ENCODE measurements around the gene TMEM117.
"Not testable (repeated sequence)": the region's sequence is repeated elsewhere in the genome, so short reads cannot be mapped to it uniquely, and the experiment has no call there.

Gene TMEM117

DNA sequence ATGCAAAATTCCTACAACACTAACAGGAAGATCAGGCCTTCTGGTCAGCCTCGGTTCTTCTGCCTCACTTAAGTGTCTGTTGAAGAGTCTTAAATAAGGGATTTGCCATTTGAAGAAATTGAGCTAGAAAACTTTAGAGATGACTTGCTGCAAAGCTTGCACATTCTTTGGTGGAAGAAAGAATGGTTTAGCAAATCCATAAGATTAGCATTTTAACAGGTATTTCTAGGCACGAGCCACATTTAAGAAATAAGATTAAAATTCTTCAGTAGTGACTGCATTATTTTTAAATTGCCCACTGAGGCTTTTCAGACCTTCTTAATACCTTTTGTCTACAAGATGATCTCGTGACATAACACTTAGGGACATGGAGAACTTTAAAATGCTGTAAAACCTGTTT lies 327.1 kb downstream of the TMEM117 start:
- Histone ChIP-seq H3K79me2 (no peaks in the 10 kb centered on the region), H3K9me3 (ENCODE audit: control insufficient read depth, low read length) (no peaks in the 10 kb centered on the region), H3K4me3 (ENCODE audit: low read depth, low read length) (no peak overlapping the region), H3K27ac (no peak overlapping the region), H3K27me3 (ENCODE audit: control insufficient read depth, insufficient read depth, low read length) (no peaks in the 10 kb centered on the region), H3K36me3 (ENCODE audit: control insufficient read depth, insufficient read depth, low read length) (no peaks in the 10 kb centered on the region), H3K9ac (no peak overlapping the region), H3K4me2 (ENCODE audit: low read length) (no peak overlapping the region), H3K4me1 (no peaks in the 10 kb centered on the region), H2AFZ (no peak overlapping the region)
- TF ChIP-seq, protein P1, sequence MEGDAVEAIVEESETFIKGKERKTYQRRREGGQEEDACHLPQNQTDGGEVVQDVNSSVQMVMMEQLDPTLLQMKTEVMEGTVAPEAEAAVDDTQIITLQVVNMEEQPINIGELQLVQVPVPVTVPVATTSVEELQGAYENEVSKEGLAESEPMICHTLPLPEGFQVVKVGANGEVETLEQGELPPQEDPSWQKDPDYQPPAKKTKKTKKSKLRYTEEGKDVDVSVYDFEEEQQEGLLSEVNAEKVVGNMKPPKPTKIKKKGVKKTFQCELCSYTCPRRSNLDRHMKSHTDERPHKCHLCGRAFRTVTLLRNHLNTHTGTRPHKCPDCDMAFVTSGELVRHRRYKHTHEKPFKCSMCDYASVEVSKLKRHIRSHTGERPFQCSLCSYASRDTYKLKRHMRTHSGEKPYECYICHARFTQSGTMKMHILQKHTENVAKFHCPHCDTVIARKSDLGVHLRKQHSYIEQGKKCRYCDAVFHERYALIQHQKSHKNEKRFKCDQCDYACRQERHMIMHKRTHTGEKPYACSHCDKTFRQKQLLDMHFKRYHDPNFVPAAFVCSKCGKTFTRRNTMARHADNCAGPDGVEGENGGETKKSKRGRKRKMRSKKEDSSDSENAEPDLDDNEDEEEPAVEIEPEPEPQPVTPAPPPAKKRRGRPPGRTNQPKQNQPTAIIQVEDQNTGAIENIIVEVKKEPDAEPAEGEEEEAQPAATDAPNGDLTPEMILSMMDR (IDR thresholded peaks at IDR 0.05) = no peak

DNA sequence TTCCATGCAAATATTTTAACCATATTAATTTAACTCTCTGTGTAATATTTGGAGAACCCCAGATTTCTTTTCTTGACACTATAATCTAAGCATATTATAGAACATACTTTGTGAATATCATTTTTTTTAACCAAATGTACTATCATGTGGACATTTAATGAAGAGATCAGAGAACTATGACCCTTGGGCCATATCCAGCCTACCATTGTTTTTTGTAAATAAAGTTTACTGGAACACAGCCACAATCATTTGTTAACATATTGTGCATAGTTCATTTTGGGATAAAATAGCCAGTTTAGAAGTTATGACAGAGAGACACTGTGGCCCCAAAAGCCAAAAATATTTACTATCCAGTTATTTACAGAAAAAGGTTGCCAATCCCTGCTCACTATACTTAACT lies 338.2 kb downstream of the TMEM117 start:
- H3K9ac ChIP-seq = no peak overlapping the region
- no peak overlapping the region for H3K27ac ChIP-seq
- H3K4me3 ChIP-seq (ENCODE audit: low read depth, low read length) = no peak overlapping the region
- TF ChIP-seq, protein P1 (IDR thresholded peaks at IDR 0.05) = no peak
- H3K36me3 ChIP-seq (ENCODE audit: control insufficient read depth, insufficient read depth, low read length) = no peaks in the 10 kb centered on the region
- no peaks in the 10 kb centered on the region for H3K27me3 ChIP-seq (ENCODE audit: control insufficient read depth, insufficient read depth, low read length)
- no peak overlapping the region for H2AFZ ChIP-seq
- H3K4me1 ChIP-seq = no peaks in the 10 kb centered on the region
- H3K79me2 ChIP-seq = no peaks in the 10 kb centered on the region
- no peak overlapping the region for H3K4me2 ChIP-seq (ENCODE audit: low read length)
- no peaks in the 10 kb centered on the region for H3K9me3 ChIP-seq (ENCODE audit: control insufficient read depth, low read length)

DNA sequence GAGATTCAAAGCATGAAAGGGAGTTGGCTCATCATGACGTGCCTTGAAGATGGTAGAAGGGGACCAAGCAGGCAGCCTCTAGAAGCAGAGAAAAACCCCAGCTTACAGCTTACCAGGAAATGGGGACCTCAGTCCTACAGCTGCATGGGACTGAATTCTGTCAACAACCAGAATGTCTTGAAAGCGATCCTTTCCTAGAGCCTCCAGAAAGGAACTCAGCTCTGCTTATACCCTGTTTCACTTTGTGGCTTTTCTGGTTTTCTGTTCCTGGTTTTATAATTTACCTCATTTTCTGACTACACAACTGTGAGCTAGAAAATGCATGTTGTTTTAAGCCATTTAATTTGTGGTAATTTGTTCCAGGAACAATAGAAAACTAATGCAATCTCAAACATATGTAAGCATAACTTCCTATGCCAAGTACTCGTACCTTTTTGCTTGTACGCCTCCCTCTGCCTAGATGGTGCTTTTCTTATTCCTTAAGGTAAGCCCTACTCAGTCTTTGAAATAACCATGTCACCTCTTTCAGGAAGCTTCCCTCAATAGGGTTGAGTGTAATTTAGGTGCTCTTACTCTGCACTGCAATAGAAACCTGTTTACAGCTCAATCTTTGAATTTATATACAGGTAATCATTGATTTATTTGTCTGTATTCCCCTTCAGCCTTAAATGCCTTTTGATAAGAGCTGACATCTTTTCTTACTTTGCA lies 348.8 kb downstream of the TMEM117 start:
- Histone ChIP-seq H3K4me3 (ENCODE audit: low read depth, low read length) (no peak overlapping the region), H3K4me2 (ENCODE audit: low read length) (no peak overlapping the region), H3K9me3 (ENCODE audit: control insufficient read depth, low read length) (no peaks in the 10 kb centered on the region), H3K79me2 (no peaks in the 10 kb centered on the region), H3K4me1 (no peaks in the 10 kb centered on the region), H3K9ac (no peak overlapping the region), H3K36me3 (ENCODE audit: control insufficient read depth, insufficient read depth, low read length) (no peaks in the 10 kb centered on the region), H3K27me3 (ENCODE audit: control insufficient read depth, insufficient read depth, low read length) (no peaks in the 10 kb centered on the region), H2AFZ (no peak overlapping the region), H3K27ac (no peak overlapping the region)
- TF ChIP-seq, protein P1 (IDR thresholded peaks at IDR 0.05) = no peak

DNA sequence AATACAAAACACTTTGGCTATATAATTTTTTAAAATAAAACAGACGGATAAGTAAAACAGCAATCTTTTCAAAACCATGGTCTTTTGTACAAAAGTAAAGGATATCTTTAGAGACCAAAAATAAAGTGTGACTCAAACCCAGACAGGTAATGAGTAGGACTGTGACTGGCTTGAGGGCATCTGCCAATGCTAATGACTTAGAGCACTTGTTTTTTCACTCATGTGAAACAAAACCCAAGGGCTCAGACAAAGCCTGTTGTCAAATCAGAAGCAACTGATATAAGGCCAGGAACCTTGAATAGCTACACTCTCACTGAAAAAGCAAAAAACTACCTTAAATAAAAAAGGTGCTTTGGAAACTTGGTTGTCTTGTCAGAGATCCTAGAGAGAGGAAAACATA lies 357.4 kb downstream of the TMEM117 start:
- no peaks in the 10 kb centered on the region for H3K9me3 ChIP-seq (ENCODE audit: control insufficient read depth, low read length)
- no peak overlapping the region for H2AFZ ChIP-seq
- no peaks in the 10 kb centered on the region for H3K79me2 ChIP-seq
- TF ChIP-seq, protein P1 (IDR thresholded peaks at IDR 0.05) = no peak
- H3K4me3 ChIP-seq (ENCODE audit: low read depth, low read length) = no peak overlapping the region
- no peaks in the 10 kb centered on the region for H3K27me3 ChIP-seq (ENCODE audit: control insufficient read depth, insufficient read depth, low read length)
- H3K4me2 ChIP-seq (ENCODE audit: low read length) = no peak overlapping the region
- no peak overlapping the region for H3K27ac ChIP-seq
- H3K9ac ChIP-seq = no peak overlapping the region
- H3K36me3 ChIP-seq (ENCODE audit: control insufficient read depth, insufficient read depth, low read length) = no peaks in the 10 kb centered on the region
- H3K4me1 ChIP-seq = no peaks in the 10 kb centered on the region

DNA sequence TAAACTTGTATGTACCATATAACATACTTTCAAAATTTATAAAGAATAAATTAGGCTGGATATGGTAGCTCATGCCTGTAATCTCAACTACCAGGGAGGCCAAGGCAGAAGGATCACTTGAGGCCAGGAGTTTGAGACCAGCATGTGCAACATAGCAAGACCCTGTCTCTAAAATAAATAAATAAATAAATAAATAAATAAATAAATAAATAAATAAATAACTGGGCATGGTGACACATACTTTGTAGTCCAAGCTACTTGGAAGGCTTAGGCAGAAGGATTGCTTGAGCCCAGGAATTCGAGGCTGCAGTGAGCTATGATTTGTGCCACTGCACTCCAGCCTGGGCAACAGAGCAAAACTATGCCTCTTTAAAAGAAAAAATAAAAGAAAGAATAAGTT lies 359.8 kb downstream of the TMEM117 start:
- not testable (repeated sequence) for H3K9me3 ChIP-seq (ENCODE audit: control insufficient read depth, low read length); H3K9ac ChIP-seq; H3K27me3 ChIP-seq (ENCODE audit: control insufficient read depth, insufficient read depth, low read length); H3K36me3 ChIP-seq (ENCODE audit: control insufficient read depth, insufficient read depth, low read length); H3K79me2 ChIP-seq; H3K4me3 ChIP-seq (ENCODE audit: low read depth, low read length); H2AFZ ChIP-seq; H3K4me2 ChIP-seq (ENCODE audit: low read length); H3K27ac ChIP-seq; H3K4me1 ChIP-seq
